NCI-H2227 (cell line): Measurements from ENCODE around the gene TH.
"Not testable (repeated sequence)": the region's sequence is repeated elsewhere in the genome, so short reads cannot be mapped to it uniquely, and the experiment has no call there.

ENCODE experiments used
- DNase-seq: peaks from one replicate; lab custom pipeline; 2025; ENCODE audit not compliant: unreplicated experiment; lab: John Stamatoyannopoulos, UW

TH gene

DNA sequence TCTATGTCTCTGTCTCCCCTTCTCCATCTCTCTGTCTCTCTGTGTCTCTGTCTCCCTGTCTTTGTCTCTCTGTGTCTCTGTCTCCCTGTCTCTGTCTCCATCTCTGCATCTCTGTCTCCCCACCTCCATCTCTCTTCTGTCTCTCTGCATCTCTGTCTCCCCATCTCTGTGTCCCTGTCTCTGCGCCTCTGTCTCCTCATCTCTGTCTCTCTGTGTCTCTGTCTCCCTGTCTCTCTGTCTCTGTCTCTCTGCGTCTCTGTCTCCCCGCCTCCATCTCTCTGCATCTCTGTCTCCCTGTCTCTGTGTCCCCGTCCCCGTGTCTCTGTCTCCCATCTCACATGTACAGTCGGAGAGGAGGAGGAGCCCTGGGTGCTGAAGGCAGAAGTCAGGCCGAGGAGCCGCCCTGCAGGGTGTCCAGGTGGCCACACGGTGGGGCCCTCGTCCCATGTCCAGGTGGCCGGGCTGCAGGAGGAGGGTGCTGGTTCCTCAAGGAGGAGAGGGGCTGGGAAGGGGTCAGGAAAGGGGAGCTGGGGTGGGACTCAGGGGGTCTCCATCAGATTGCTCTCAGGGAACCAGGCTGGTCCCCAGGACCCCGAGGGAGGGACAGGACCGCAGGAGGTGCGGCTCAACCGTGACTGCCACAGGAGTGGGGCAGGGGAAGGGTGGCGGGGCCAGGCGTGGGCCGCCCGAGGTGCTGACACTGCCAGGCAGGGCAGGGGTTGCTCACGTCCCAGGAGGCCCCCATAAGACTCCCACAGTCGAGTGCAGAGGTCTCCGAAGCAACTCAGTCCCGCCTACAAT is 25.6 kb upstream of the TH start:
- peak; percentile 90 for DNase-seq

GRCh38 chr11:2195756-2196088 is 24.1 kb upstream of the TH start:
- DNase-seq, result no peak

DNA sequence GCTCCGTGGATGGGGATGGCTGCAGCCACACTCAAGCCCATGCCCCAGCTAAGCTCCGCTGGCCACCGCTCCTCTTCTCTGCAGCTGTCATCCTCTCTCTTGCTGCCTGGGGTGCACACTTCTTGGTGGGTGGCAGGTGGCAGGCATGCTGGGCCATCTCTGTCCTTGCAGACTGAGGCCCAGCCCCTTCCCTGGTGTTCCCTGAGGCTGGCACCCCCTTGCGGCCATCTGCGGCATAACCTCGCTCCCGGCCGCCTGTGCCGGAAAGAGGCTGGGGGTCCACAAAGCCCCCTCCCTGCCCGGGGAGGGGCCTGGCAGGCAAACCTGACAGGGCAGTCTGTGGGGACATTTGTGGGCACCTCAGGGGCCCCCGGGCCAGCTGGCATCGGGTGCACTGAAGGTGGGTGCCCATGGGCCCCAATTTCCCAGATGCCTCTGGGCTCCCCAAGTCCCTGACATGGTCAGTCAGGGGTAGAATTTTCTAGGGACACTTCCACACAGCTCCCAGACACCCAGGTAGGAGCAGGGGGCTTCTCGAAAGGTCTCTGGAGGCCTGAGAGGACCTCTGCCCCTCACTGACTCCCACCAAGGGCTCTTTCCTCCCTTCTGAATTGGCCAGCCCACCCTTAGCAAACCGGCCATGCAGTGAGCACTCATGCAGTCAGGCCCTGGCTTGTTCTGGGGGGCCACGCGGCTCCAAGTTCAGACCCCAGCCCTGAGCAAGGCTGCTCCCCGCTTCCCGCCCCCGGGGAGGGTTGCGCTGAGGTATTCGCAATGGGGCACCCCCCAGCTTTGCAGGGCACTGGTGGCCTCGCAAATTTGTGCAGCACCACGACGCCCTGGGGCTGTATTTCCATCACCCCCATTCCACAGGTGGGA is 23.5 kb upstream of the TH start:
- peak; percentile 64 for DNase-seq

DNA sequence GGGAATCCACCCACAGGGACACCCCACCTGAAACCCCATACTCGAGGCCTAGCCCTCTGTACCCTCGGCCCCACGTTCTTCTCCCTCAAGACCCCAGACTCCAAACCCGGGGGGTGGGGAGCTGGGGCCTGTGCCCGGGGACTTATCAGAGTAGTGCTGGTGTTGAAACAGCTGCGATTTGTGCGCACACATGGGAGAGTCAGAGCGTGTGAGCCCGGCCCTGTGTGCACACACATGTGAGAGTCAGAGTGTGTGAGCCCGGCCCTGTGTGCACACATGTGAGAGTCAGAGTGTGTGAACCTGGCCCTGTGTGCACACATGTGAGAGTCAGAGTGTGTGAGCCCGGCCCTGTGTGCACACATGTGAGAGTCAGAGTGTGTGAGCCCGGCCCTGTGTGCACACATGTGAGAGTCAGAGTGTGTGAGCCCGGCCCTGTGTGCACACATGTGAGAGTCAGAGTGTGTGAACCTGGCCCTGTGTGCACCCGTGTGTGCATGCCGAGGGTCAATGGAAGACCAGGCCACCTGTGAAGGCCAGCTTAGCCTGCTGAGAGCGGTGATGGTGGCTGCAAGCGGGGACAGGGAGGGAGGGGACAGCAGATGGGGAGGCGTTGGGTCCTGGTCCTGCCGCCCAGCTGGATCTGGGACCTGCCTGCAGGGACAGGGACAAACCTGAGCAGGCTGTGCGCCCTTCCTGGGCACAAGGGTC is 22.4 kb upstream of the TH start:
- DNase-seq, result not testable (repeated sequence)

- DNase-seq, result no peak
These were observed 21.7 kb upstream of the TH start for GRCh38 chr11:2193099-2193887.

GRCh38 chr11:2192435-2192834 is 20.8 kb upstream of the TH start:
- no peak for DNase-seq

DNA sequence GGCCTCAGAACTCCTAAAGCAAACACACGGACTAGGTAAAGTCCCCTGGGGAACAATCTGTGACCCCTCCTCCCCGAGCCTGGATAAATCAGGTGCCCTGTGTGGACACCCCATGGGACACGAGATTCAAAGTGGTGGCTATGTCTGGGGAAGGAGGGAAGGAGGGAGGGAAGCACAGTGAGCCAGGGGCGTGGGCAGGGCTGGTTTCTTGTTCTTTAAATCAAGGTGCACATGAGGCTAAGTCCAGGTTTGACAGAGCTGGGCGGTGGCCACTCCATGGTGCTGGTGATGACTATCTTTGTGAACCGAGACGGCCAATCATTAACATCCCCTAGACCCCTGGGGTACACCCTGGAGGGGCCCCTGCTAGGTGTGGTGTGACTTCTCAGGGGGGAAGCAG is 20.3 kb upstream of the TH start:
- no peak for DNase-seq

DNA sequence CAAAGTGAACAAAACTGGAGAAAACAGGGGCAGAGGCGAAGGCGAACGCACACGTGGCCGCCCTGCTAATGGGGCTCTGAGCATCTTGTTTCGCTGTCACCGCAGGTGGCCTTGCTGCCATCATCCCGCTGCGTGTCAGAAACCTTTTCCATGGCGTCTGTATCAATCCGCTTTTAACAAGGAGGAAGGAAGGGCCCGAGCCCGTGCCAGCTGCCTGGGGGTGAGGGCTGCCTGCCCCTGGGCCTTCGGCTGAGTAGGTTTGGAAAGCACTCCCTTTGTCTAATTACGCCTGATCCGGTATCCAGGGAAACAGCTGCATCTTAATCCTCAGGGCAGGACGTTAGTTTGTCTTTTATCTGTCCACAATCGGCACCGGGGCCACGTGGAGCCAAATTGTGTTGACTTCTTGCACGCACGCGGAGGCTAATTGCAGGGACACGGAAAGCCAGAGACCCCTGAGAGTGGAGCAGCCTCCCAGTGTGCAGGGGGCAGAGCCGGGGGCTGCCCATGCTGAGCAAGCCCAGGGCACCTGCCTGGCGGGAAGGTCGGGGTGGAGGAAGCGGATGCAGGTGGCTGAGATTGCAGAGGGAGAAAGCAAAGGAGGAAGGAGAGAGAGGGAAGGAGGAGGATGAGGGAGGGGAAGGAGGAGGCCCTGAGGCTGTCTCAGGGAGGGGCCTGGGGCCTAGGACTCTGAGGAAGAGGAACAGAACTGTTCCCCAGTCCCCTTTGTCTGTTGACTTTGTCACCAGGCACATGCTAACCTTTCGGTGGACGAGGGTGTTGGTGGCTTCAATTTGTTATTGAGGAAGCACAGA is 19.2 kb upstream of the TH start:
- peak; percentile 82 for DNase-seq

GRCh38 chr11:2189938-2190656 is 18.5 kb upstream of the TH start:
- peak; percentile 81 for DNase-seq

- DNase-seq, result no peak
These were observed 17.1 kb upstream of the TH start for GRCh38 chr11:2188745-2189144.

DNA sequence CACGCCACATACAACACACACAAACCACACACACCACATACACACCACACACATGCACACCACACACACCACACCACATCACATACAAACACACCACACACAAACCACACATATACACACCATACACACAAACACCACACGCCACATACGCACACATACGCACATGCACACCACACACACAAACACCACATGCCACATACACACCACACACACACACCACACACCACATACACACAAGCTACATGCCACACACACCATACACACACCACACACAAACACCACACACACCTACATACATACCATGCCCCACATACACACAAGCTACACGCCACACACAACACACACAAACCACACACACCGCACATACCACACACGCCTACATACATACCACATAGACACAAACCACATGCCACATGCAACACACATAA is 15.7 kb upstream of the TH start:
- no peak for DNase-seq

DNA sequence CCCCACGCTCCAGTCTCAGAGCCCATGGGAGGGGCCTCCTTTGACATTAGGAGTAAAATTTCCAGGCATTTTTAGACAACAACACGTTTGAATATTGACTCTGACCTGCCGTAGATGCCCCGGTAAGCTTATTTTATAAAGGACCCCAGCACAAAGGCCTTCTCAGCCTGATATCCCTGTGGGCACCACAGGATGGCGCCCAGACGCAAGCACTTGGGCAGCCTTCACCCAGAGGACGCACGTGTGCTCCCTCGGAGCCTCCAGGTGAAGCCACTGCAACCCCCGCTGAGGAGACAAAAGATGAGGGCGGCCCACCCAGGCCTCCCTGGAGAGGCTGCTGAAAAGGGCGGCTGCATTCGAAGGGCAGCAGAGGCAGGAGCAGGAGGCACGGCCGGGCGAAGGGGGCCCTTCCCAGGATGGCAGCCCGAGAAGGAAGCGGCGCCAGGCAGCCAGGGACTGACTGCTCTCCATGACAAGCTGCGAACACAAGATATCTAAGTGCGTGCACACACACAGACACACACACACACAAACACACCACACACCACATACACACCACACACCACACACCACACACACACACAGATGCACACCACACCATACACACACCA is 15.2 kb upstream of the TH start:
- peak; percentile 57 for DNase-seq

DNA sequence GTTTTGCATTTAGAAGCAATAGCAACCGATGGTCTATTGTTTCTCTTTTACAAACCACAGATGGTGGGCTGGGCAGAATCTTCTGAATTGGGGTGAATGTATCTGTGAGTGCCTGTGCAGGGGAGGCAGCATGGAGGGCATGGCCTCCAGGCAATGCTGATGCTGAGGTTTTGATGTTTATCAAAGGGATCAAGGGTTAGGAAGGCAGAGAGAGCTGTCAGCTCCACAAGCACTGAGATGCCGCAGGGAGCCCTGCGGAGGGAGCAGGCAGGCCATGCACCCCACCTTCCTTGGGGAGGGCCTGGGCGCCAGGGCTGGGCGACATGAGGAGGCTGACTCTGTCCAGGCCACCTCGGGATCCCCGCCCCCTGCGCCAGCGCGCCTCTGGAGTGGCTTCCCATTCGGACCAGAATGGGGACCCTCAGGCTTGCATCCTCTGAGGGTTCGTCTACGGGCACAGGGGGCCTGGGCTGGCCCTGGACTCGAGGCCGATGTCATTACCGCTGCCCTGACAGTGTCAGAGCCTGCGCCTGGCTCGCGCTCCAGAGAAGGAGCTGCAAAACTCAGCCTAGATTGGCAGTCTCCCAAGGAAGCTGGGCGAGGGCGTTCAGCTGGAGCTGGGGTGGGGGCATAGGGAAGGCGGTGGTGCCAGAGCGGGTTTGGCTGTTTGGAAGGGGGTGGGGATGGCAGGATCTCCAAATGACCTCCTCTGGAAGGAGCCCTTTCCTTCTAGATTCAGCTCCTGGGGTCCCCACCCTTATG is 13.9 kb upstream of the TH start:
- DNase-seq, result no peak

DNA sequence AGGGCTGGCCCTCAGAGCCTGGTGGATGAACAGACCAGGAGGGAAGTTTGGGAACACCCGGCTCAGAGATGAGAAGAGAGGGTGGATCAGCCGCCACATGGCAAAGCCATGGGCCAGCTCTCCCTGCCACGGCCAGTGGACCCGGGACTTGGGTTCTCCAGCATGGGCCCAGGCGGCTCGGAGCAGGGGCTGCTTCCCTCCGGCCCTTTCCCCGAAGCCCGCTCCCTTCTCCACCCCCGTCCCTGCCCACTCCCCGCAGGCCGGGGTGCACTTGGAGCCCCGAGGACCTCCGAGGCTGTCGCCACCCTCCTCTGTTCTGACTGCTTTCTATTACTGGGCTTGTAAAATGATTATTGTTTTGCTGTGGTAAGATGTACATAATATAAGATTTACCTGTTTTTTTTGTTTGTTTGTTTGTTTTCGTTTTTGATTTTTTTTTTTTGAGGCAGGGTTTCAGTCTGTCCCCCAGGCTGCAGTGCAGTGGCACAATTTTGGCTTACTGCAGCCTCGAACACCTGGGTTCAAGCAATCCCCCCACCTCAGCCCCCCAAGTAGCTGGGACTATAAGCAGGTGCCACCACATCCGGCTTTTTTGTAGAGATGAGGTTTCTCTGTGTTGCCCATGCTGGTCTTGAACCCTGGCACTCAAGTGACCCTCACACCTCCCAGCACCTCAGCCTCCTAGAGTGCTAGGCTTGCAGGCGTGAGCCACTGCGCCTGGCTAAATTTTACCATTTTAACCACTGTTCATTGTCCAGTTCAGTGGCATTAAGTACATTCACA is 11.3 kb upstream of the TH start:
- no peak for DNase-seq

- no peak for DNase-seq
These were observed 10.5 kb upstream of the TH start for GRCh38 chr11:2182075-2182474.

GRCh38 chr11:2180789-2181370 is 9.3 kb upstream of the TH start:
- no peak for DNase-seq

- DNase-seq, result no peak
These were observed 8.7 kb upstream of the TH start for GRCh38 chr11:2180347-2180746.
